Measurements from ENCODE around the gene CAMTA1.
A peak's percentile ranks its signal among the peaks of the same experiment; 100 is the strongest.

GRCh38 chr1:7576946-7577657 lies 791.8 kb downstream of the CAMTA1 start:
- TF ChIP-seq JUND (IDR thresholded peaks at IDR 0.05; ENCODE audit: borderline replicate concordance, low read depth, low read length) (no peak), JUND (tag; IDR thresholded peaks at IDR 0.05; ENCODE audit: borderline replicate concordance, low read depth, low read length) (no peak), SNAPC5 (CRISPR knock-in tag; IDR thresholded peaks at IDR 0.05) (no peak), POLR2AphosphoS5 (IDR thresholded peaks at IDR 0.05; ENCODE audit: control insufficient read depth, insufficient read depth, low read depth, low read length) (no peak), CTCF (IDR thresholded peaks at IDR 0.05 in 2 of 3, conservative IDR thresholded peaks at IDR 0.05 in 1 of 3; ENCODE audit: insufficient read depth in 2 of 3, low read depth in 1 of 3, low read length in 3 of 3) (peak; percentile 43 to 59 (median 55)), JUN (IDR thresholded peaks at IDR 0.05; ENCODE audit: borderline replicate concordance, low read depth, low read length) (no peak), JUN (CRISPR knock-in tag; IDR thresholded peaks at IDR 0.05; ENCODE audit: borderline replicate concordance) (no peak), TAF1 (IDR thresholded peaks at IDR 0.05; ENCODE audit: control insufficient read depth, extremely low read depth, insufficient read depth, low read length, severe bottlenecking) (no peak)
